Upper lobe of left lung (tissue), 6 donors: ENCODE data around the gene ANO10. TPM values are rescaled to one million over a fixed set of nuclear protein-coding genes. Genes with fewer than 3 reads are reported as not detected.

Experiments
- ATAC-seq, 2 donors: fragments of 200-7000 bp; cut with Tn5 transposase; one replicate each; pipeline ENCODE4 v1.9.1; 2022; ENCODE audit warnings: mild to moderate bottlenecking in 2 of 2, moderate library complexity in 2 of 2; ENCODE audit not compliant: low FRiP score in 2 of 2
- DNase-seq, 2 donors: peaks; one replicate each; pipeline ENCODE4 v3.0.0-alpha.2; 2019 to 2020
- H3K27ac ChIP-seq, 4 donors: fragments of 200-600 bp; sonication (generic); one replicate each; pipeline ENCODE4 v1.5.1; 2016 to 2019
- H3K27me3 ChIP-seq, 4 donors: fragments of 200-600 bp; sonication (generic); one replicate each; pipeline ENCODE4 v1.5.1; 2017 to 2019
- H3K36me3 ChIP-seq, 4 donors: fragments of 200-600 bp; sonication (generic); one replicate each; pipeline ENCODE4 v1.5.1; 2016 to 2019
- H3K4me1 ChIP-seq, 4 donors: fragments of 200-600 bp; sonication (generic); one replicate each; pipeline ENCODE4 v1.5.1; 2018 to 2019
- H3K4me3 ChIP-seq, 4 donors: fragments of 200-600 bp; sonication (generic); one replicate each; pipeline ENCODE4 v1.5.1; 2017 to 2019; ENCODE audit warnings: mild to moderate bottlenecking in 2 of 4, moderate library complexity in 1 of 4
- H3K9me3 ChIP-seq, 4 donors: fragments of 200-600 bp; sonication (generic); one replicate each; pipeline ENCODE4 v1.5.1; 2018 to 2019
- CTCF ChIP-seq, 6 experiments: fragments of 450-650 bp in 4 of 6; fragments of 200-600 bp in 2 of 6; sonication (generic) in 2 of 6; IDR thresholded peaks; one replicate each; pipeline ENCODE4 v1.5.1; 2016 to 2019; ENCODE audit warnings: antibody characterized with exemption in 6 of 6
- EP300 ChIP-seq, 4 donors: sonication (generic); formaldehyde crosslinking; IDR thresholded peaks; one replicate each; pipeline ENCODE4 v1.5.1; 2017; ENCODE audit warnings: antibody characterized with exemption in 4 of 4, control low read depth in 2 of 4
- POLR2A ChIP-seq, 4 donors: fragments of 450-650 bp; IDR thresholded peaks; one replicate each; pipeline ENCODE4 v1.5.1; 2016 to 2017; ENCODE audit warnings: antibody characterized with exemption in 4 of 4, mild to moderate bottlenecking in 2 of 4
- POLR2AphosphoS5 ChIP-seq, 2 donors: sonication (generic); formaldehyde crosslinking; IDR thresholded peaks; one replicate each; pipeline ENCODE4 v1.5.1; 2017; ENCODE audit warnings: antibody characterized with exemption in 2 of 2
- WGBS, 2 donors: methylation state at CpG; one replicate each; pipeline ENCODE4 v1.1.5; 2017 to 2018; 5-methylcytosine and 5-hydroxymethylcytosine counted together
- total RNA-seq, 6 donors: library from RNA; depleted of rRNA in 4 of 6; stranded (reverse); fragments of >200 nt in 4 of 6; gene quantifications; one replicate each; pipeline versions ENCODE4 v1.1.0 to v1.2.1, GENCODE V29; 2016 to 2021
- donor health status: DM: no; HTN: no; CAD: no; lungs with moderate emphysema.
- donor health status: DM: no; HTN: yes; CAD: no; lungs with severe emphysema.

The ANO10 gene
- total RNA-seq, 6 donors from 2014 or later: 12.9 to 27.2 (median 18.3) TPM

- ATAC-seq: no peak
- Histone ChIP-seq H3K36me3 (peaks cover 0 to 7% (median 0%) of the 10 kb centered on the region in 4 donors), H3K27me3 (no peaks in the 10 kb centered on the region), H3K9me3 (peaks cover 0 to 3% (median 1%) of the 10 kb centered on the region in 4 donors), H3K27ac (no peak overlapping the region), H3K4me1 (peaks cover 0 to 6% (median 2%) of the 10 kb centered on the region in 4 donors), H3K4me3 (no peak overlapping the region)
- TF ChIP-seq EP300 (IDR thresholded peaks at IDR 0.05) (no peak), CTCF (IDR thresholded peaks at IDR 0.05) (no peak), POLR2AphosphoS5 (IDR thresholded peaks at IDR 0.05) (no peak), POLR2A (IDR thresholded peaks at IDR 0.05) (no peak)
- WGBS, 2 donors: 87 to 96% methylated on average over 3 of the region's 3 CpGs
- no peak for DNase-seq
These were observed 34.5 kb downstream of the ANO10 start for GRCh38 chr3:43587303-43587702.

- Histone ChIP-seq H3K27me3 (no peaks in the 10 kb centered on the region), H3K9me3 (no peaks in the 10 kb centered on the region), H3K4me3 (no peak overlapping the region), H3K27ac (no peak overlapping the region), H3K36me3 (no peaks in the 10 kb centered on the region), H3K4me1 (peaks cover 0 to 6% (median 2%) of the 10 kb centered on the region in 4 donors)
- ATAC-seq (no peak), DNase-seq (no peak)
- TF ChIP-seq POLR2A (IDR thresholded peaks at IDR 0.05): no peak
- TF ChIP-seq CTCF (IDR thresholded peaks at IDR 0.05): no peak
- no peak for TF ChIP-seq EP300 (IDR thresholded peaks at IDR 0.05)
- TF ChIP-seq POLR2AphosphoS5 (IDR thresholded peaks at IDR 0.05): no peak
- WGBS, 2 donors: 96 to 97% methylated on average over 14 of the region's 14 CpGs
These were observed 37.6 kb downstream of the ANO10 start for GRCh38 chr3:43584043-43584826.

- Histone ChIP-seq H3K4me1 (peaks cover 0 to 6% (median 2%) of the 10 kb centered on the region in 4 donors), H3K4me3 (no peak overlapping the region), H3K27ac (no peak overlapping the region), H3K36me3 (no peaks in the 10 kb centered on the region), H3K27me3 (no peaks in the 10 kb centered on the region), H3K9me3 (no peaks in the 10 kb centered on the region)
- ATAC-seq (no peak), DNase-seq (no peak)
- 73 to 78% methylated on average over 4 of the region's 4 CpGs for WGBS, 2 donors
- no peak for TF ChIP-seq CTCF (IDR thresholded peaks at IDR 0.05)
- TF ChIP-seq POLR2A (IDR thresholded peaks at IDR 0.05): no peak
- TF ChIP-seq EP300 (IDR thresholded peaks at IDR 0.05): no peak
- TF ChIP-seq POLR2AphosphoS5 (IDR thresholded peaks at IDR 0.05): no peak
These were observed 38.3 kb downstream of the ANO10 start for GRCh38 chr3:43583481-43583880.

GRCh38 chr3:43582866-43583265 is 38.9 kb downstream of the ANO10 start:
- Histone ChIP-seq H3K36me3 (no peaks in the 10 kb centered on the region), H3K27ac (no peak overlapping the region), H3K27me3 (no peaks in the 10 kb centered on the region), H3K4me1 (peaks cover 0 to 6% (median 2%) of the 10 kb centered on the region in 4 donors), H3K4me3 (no peak overlapping the region), H3K9me3 (no peaks in the 10 kb centered on the region)
- ATAC-seq: no peak
- TF ChIP-seq EP300 (IDR thresholded peaks at IDR 0.05): no peak
- TF ChIP-seq CTCF (IDR thresholded peaks at IDR 0.05): no peak
- TF ChIP-seq POLR2A (IDR thresholded peaks at IDR 0.05): no peak
- TF ChIP-seq POLR2AphosphoS5 (IDR thresholded peaks at IDR 0.05): no peak
- no peak for DNase-seq
- WGBS, 2 donors: 40 to 60% methylated on average over 1 of the region's 1 CpG

- TF ChIP-seq EP300 (IDR thresholded peaks at IDR 0.05) (no peak), POLR2AphosphoS5 (IDR thresholded peaks at IDR 0.05) (no peak), CTCF (IDR thresholded peaks at IDR 0.05) (no peak), POLR2A (IDR thresholded peaks at IDR 0.05) (no peak)
- DNase-seq: no peak
- 43 to 81% methylated on average over 2 of the region's 2 CpGs for WGBS, 2 donors
- no peaks in the 10 kb centered on the region for H3K27me3 ChIP-seq
- no peak for ATAC-seq
- no peak overlapping the region for H3K4me3 ChIP-seq
- H3K36me3 ChIP-seq: peaks cover 0 to 6% (median 2%) of the 10 kb centered on the region in 4 donors
- peaks cover 0 to 6% (median 2%) of the 10 kb centered on the region in 4 donors for H3K4me1 ChIP-seq
- H3K27ac ChIP-seq: no peak overlapping the region
- no peaks in the 10 kb centered on the region for H3K9me3 ChIP-seq
These were observed 40.5 kb downstream of the ANO10 start for GRCh38 chr3:43581343-43581742.
